Subcutaneous adipose tissue (tissue), 4 donors: ENCODE data around the gene EWSR1. TPM values are rescaled to one million over a fixed set of nuclear protein-coding genes. Genes with fewer than 3 reads are reported as not detected.

ENCODE experiments used
- small RNA-seq: library from RNA; depleted of rRNA; stranded (forward); fragments of <200 nt; gene quantifications from one replicate; pipeline ENCODE3, GENCODE V24; 2016
- total RNA-seq, 4 donors: library from RNA; depleted of rRNA; stranded (reverse); fragments of >200 nt; gene quantifications; one replicate each; pipeline ENCODE4 v1.1.0, GENCODE V29; 2016
- TF ChIP-seq, protein P1 (sequence below): fragments of 450-650 bp; IDR thresholded peaks from one replicate; pipeline ENCODE4 v1.5.1; 2016; ENCODE audit warnings: low read depth, mild to moderate bottlenecking, control low read depth, antibody characterized with exemption, moderate library complexity

The EWSR1 gene
- total RNA-seq, 4 donors from 2014 or later, result 132 to 179 (median 168) TPM

DNA sequence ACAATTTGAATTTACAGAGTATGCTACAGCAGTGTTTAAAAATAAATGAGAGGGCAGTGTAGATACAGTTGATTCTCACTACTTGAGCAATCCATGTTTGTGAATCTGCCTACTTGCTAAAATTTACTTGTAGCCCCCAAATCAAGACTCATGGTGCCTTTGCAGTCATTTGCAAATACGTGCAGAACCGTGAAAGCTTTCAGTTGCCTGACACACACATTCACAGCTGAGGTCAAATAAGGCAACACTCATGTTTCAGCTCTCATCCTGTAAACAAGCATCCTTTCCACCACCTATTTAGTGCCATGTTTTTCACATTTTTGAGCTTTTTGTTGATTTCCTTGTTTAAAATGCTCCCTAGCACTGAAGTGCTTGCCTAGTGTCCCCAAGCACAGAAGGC, 80.0 kb downstream of the EWSR1 start:
- TF ChIP-seq, protein P1, sequence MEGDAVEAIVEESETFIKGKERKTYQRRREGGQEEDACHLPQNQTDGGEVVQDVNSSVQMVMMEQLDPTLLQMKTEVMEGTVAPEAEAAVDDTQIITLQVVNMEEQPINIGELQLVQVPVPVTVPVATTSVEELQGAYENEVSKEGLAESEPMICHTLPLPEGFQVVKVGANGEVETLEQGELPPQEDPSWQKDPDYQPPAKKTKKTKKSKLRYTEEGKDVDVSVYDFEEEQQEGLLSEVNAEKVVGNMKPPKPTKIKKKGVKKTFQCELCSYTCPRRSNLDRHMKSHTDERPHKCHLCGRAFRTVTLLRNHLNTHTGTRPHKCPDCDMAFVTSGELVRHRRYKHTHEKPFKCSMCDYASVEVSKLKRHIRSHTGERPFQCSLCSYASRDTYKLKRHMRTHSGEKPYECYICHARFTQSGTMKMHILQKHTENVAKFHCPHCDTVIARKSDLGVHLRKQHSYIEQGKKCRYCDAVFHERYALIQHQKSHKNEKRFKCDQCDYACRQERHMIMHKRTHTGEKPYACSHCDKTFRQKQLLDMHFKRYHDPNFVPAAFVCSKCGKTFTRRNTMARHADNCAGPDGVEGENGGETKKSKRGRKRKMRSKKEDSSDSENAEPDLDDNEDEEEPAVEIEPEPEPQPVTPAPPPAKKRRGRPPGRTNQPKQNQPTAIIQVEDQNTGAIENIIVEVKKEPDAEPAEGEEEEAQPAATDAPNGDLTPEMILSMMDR, result no peak

GRCh38 chr22:29348956-29349355, 80.9 kb downstream of the EWSR1 start:
- TF ChIP-seq, protein P1, result no peak

Small RNA genes within 50 kb of the gene (small RNA-seq; reads per million reads assigned to genes)
- gene MIR3653, result not detected

Other genes with a start within 250 kb of the EWSR1 start
- not detected for gene C22orf31, start 206.4 kb upstream of the EWSR1 start, total RNA-seq
- gene KREMEN1, start 195.2 kb upstream of the EWSR1 start, total RNA-seq, result 10 to 100 TPM in 1 of 4 donors, 1 to 10 TPM in 3; 7.6 to 15.9 (median 8.9) TPM
- 1 to 10 TPM in 1 of 4 donors, under 1 TPM in 2, not detected in 1; 0.17 to 1.3 (median 0.94) TPM for gene EMID1, start 62.4 kb upstream of the EWSR1 start, total RNA-seq
- 10 to 100 TPM in 3 of 4 donors, 1 to 10 TPM in 1; 7.3 to 32.0 (median 14.2) TPM for gene RHBDD3, start 287 bp upstream of the EWSR1 start, total RNA-seq
- 10 to 100 TPM in 2 of 4 donors, 1 to 10 TPM in 2; 7.5 to 31.6 (median 10.3) TPM for gene GAS2L1, start 38.4 kb downstream of the EWSR1 start, total RNA-seq
- 1 to 10 TPM in 2 of 4 donors, under 1 TPM in 2; 0.38 to 2.2 (median 1.1) TPM for gene RASL10A, start 47.4 kb downstream of the EWSR1 start, total RNA-seq
- 10 to 100 TPM; 49.7 to 81.1 (median 60.1) TPM for gene AP1B1, start 120.3 kb downstream of the EWSR1 start, total RNA-seq
- gene RFPL1, start 170.3 kb downstream of the EWSR1 start, total RNA-seq, result not detected
- under 1 TPM; 0.19 to 0.66 (median 0.41) TPM for gene NEFH, start 211.9 kb downstream of the EWSR1 start, total RNA-seq